Activated T-helper 1 cell treated with Interleukin-2 at 50 U/mL for 16 hours (primary cell): ENCODE data around the gene RNF212.
"Not testable (repeated sequence)": the region's sequence is repeated elsewhere in the genome, so short reads cannot be mapped to it uniquely, and the experiment has no call there.

Experiments used
- DNase-seq: peaks from one replicate; pipeline ENCODE4 v3.0.0-alpha.2; 2020; ENCODE audit warnings: low read depth

RNF212 gene

DNA sequence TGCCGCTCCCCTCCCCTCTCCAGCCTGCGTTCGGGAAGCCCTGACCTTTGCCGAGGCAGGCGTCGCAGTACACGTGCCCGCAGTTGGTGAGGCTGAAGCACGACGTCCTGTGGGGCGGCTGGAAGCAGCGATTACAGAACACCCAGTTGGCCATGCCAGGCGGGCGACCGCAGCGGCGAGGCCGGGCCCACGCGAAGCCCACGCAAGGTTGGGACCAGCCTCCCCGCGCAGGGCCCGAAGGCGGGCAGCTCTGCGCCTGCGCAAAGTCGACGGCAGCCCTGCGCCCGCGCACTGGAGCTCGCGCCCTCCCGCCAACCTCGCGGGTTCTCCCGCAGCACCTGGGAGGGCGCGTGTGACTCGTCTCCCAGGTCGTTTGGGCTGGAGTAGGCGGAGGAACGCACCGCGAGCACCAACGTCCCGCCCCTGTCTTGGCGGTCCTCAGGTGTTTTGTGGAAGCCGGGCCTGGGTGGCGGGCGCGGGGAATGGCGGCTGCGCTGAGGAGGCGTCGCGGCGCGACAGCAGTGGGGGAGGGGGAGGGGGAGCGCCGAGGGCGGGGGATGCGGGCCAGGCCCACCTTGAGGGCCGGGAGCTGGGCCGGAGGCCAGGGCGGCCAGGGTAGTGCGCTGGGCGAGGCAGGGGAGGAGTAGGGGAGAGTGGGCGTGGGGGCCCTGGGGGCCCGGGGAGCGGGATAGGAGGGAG is at the start of gene RNF212:
RNF212 (minus strand) TSS at position 254 of the 699 bp plus-strand sequence; CDS start at position 154, 100 bp downstream.
- DNase-seq = peak; percentile 22

GRCh38 chr4:1160351-1160750 is 47.0 kb upstream of the RNF212 start:
- no peak for DNase-seq

DNA sequence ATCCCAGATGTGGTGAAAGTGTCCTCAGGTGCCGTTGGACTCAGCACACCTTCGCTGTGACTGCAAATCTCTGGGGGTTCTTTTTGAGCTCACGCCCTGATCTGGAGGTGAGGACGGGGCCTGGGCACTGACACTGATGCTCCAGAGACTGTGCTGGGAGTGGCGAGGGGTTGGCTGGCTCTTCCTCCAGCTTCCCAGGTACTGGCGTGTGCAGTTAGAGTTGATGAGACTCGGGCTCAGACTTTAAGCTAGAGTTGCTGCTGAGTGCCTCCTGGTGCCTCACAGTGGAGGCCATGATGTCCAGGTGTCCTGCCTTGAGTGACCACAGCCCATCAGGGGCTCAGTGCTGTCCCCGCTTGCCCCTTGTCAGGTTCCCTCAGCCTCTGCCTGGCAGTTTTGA is 42.7 kb upstream of the RNF212 start:
- DNase-seq = no peak

GRCh38 chr4:1155314-1155713 is 42.0 kb upstream of the RNF212 start:
- DNase-seq = no peak

DNA sequence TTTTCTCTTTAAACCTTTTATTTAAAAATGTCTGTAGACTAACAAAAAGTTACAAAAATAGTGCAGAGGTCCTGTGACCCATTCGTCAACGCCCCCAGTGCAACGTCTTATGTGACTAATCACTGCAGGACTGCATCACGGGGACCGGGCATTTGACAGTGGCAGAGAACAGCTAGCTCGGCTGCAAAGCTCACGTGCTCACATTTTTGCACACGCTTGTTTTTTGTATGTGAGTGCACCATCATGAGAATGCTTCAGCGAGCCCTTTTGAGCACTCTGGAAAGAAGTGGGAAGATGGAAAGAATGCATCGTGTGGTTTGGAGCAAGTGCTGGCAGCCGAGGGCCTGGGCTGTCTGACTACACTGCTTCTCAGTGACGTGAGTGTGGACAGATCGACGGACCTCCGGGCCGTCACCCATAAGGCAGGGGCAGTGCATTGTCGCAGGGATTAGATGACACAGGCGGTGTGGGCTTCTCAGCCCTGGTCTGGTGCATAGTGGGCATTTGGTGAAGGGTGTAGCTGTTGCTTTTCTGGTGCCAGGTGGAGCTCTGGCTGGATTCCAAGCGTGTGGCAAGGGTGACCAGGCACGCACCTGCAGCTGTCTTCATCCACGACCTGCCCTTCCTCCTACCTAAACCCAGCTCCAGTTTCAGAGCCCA is 41.3 kb upstream of the RNF212 start:
- DNase-seq = no peak

DNA sequence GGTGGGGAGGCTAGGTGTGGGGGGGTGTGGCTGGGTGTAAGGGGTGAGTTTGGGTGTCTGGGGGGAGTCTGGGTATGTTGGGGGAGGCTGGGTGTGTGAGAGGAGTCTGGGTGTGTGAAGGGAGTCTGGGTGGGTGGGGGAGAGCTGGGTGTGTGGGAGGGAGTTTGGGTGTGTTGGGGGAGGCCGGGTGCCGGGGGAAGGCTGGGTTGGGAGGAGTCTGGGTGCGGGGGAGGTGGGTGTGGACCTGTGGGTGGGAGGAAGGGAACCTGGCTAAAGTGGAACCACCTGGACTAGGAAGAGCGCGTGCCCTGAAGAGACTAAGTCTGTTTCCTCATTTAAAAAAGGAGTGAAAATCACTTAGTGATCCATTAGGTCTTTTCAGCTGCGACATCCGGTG is 40.8 kb upstream of the RNF212 start:
- no peak for DNase-seq

DNA sequence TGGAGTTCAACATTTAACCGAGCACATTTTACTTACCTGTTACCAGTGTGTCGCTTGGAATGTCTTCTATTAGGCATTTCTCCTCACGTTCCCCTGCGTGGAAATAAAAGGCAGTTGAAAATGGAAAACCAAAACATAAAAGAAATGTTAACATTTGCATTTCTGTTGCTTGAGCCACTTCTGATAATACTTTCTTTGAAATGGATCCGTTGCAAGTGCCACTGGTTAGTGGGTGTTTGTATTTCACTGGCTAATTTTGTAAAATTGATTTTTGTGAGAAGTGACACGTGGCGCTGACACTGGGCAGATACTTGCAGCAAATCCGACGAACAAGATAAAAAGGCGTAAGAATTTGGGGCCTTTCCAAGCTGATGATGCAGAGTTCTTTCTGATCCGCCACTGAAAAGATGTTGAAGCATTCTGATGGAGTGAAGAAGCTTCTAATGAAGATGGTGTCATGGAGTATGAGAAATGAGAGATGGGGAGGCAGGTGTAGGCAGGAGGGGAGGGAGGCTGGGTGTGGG is 40.3 kb upstream of the RNF212 start:
- no peak for DNase-seq

DNA sequence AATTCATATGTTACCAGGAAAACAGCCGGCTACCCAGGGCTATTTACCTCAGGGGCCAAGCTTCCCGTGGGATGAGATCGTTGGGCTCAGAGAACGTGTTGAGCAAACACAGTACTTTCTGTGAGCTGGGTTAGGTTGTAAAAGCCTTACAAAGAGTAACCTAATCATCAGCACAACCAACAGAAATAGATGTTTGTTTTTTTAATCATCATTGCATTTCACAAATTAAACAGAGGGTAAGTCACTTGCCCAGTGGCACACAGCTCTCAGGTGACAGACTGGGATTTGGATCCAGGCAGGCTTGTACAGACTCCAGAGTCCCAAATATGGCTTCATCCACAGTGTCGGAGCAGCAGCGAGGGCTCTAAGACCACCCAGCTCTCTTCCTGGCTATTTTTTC is 38.9 kb upstream of the RNF212 start:
- no peak for DNase-seq

- DNase-seq = no peak
These were observed 38.2 kb upstream of the RNF212 start for GRCh38 chr4:1151541-1151940.

GRCh38 chr4:1150875-1151274 is 37.5 kb upstream of the RNF212 start:
- DNase-seq = no peak

DNA sequence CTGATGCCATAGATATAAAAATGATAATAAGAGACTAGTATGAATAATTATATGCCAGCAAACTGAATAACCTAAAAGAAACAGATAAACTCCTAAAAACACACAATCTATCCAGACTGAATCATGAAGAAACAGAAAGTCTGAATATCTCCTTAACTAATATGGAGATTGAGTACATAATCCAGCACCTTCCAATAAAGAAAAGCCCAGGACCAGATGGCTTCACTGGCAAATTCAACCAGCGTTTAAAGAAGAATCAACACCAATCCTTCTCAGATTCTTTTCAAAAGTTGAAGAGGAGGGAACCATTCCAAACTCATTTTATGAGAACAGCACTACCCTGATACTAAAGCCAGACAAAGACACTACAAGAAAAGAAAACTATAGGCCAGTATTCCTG is 26.5 kb upstream of the RNF212 start:
- DNase-seq = no peak

GRCh38 chr4:1137850-1138249 is 24.5 kb upstream of the RNF212 start:
- DNase-seq = no peak

DNA sequence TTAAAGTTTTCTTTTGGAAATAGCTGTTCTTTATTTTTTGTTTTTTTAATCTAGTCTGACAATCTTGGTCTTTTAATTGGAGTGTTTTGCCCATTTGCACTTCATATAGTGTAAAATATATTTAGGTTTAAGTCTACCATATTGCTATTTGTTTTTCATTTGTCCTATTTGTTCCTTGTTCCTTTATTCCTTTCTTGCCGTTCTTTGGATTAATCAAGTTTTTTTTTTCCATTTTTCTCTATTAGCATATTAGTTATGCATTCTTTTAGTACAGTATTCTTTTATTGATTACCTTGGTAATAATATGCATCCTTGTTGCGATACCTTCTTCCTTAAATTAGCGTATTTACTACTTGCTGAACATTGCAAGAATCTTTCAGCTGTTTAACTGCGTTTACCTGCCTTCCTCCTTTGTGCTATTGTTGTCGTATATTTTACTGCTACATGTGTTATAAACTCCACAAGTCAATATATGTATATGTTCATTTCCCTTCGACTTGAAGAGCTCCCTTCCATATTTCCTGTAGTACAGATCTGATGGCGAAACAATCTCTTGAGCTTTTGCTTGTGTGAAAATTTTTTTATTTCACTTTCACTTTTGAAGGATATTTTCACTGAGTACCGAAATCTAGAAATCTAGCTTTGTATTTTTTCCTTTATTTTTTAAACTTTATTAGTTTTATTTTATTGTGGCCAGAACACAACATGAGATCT is 23.9 kb upstream of the RNF212 start:
- DNase-seq = no peak

DNA sequence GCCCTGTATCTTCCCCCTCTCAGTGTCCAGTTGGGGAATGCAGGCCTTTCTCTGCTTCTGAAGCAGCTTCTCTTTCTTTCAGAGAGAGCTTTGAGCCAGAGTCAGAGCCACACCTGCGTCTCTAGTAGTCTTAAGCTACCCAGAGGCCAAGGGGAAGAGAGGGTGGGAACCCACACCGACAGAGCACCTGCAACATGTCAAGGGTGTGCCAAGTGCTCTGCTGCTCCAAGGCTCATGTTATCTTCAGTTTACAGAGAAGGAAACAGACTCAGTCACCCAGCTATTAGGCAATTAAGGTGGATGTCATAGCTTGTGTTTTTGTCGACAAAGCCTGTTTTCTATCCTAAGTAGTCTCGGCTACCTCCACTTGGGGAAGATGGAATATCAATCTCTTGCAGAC is 22.7 kb upstream of the RNF212 start:
- DNase-seq = no peak

DNA sequence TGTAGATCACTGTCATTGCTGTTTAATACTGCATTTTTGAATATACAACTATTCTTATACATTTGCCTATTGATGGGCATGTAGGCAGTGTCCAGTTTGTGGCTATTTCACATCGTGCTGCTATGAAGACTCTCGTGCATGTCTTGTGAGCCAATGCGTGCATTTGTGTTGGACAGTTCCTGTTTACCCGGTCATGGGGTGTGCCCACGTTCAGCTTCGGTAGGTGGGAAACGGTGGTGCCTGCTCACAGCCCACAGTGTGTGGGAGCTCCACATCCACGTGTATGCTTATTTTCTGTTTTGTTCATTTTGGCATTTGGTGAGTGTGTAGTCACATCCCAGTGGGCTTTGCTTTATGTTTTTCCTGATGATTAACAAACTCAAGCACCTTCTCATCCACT is 19.7 kb upstream of the RNF212 start:
- no peak for DNase-seq

- peak; percentile 56 for DNase-seq
These were observed 17.2 kb upstream of the RNF212 start for GRCh38 chr4:1130316-1131186.

- DNase-seq = no peak
These were observed 13.1 kb upstream of the RNF212 start for GRCh38 chr4:1126506-1126905.

DNA sequence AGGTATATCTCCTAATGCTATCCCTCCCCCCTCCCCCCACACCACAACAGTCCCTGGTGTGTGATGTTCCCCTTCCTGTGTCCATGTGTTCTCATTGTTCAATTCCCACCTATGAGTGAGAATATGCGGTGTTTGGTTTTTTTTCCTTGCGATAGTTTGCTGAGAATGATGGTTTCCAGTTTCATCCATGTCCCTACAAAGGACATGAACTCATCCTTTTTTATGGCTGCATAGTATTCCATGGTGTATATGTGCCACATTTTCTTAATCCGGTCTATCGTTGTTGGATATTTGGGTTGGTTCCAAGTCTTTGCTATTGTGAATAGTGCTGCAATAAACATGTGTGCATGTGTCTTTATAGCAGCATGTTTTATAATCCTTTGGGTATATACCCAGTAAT is 12.1 kb upstream of the RNF212 start:
- DNase-seq = not testable (repeated sequence)

DNA sequence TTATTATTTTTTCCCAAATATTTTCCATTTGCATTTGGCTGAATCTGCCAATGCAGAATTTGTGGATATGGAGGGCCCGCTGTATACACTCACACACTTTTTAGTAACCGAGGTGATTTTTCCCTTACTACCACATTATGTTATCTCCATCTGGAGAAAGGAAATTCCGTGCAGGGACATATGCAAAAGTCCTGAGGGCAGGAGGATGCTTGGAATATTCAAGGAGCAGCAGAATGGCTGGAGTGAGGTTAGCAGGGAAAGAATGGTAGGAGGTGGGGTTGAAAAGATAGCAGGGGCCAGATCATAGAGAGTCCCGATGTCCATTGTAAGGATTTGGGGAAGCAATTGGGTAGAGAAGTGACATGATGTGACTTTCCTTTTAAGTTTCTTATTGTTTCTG is 11.5 kb upstream of the RNF212 start:
- no peak for DNase-seq

GRCh38 chr4:1122505-1122904 is 9.1 kb upstream of the RNF212 start:
- DNase-seq = no peak

DNA sequence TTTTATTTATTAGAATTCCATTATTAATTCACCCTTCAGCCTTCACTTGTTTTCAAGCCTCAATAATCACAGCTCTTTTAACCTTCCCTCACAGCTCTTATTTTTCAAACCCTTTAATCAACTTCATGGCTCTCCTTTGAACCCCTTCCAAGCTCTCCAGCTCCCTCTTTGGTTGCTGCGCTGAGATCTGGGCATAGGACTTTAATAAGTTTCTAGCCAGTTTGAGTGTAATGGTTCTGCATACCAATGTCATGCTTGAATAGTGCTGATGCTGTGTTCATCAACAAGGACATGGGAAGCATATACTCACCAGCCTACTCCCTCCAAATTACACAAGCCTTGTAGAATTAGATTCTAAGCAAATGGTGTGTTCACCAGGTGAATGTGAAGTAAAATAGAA is 3.5 kb upstream of the RNF212 start:
- no peak for DNase-seq
